ENCODE data around the gene GUCY2D.
"Not testable (repeated sequence)": the region's sequence is repeated elsewhere in the genome, so short reads cannot be mapped to it uniquely, and the experiment has no call there.

Gene GUCY2D

GRCh38 chr17:8001976-8002720 is at the start of gene GUCY2D:
TSS of gene GUCY2D (plus strand) at chr17:8002615. CDS start at chr17:8003048, 433 bp downstream.
- no peak for DNase-seq

- not testable (repeated sequence) for DNase-seq
Observed at GRCh38 chr17:7953266-7953665, 49.1 kb upstream of the GUCY2D start.

- no peak for DNase-seq
Observed at GRCh38 chr17:7955414-7956227, 46.8 kb upstream of the GUCY2D start.

GRCh38 chr17:7956228-7956965 is 46.0 kb upstream of the GUCY2D start:
- no peak for DNase-seq

GRCh38 chr17:7959503-7960253 is 42.7 kb upstream of the GUCY2D start:
- DNase-seq = no peak

- DNase-seq = no peak
Observed at GRCh38 chr17:7961421-7961820, 41.0 kb upstream of the GUCY2D start.

- DNase-seq = no peak
Observed at GRCh38 chr17:7967751-7968150, 34.7 kb upstream of the GUCY2D start.

- no peak for DNase-seq
Observed at GRCh38 chr17:7969433-7969832, 33.0 kb upstream of the GUCY2D start.

- no peak for DNase-seq
Observed at GRCh38 chr17:7971651-7972050, 30.8 kb upstream of the GUCY2D start.

- DNase-seq = no peak
Observed at GRCh38 chr17:7972131-7972785, 30.2 kb upstream of the GUCY2D start.

- DNase-seq = no peak
Observed at GRCh38 chr17:7974638-7975131, 27.7 kb upstream of the GUCY2D start.

GRCh38 chr17:7977039-7977438 is 25.4 kb upstream of the GUCY2D start:
- DNase-seq = no peak

GRCh38 chr17:7977805-7978204 is 24.6 kb upstream of the GUCY2D start:
- DNase-seq = no peak

- no peak for DNase-seq
Observed at GRCh38 chr17:7982173-7982572, 20.2 kb upstream of the GUCY2D start.

GRCh38 chr17:7982666-7983065 is 19.7 kb upstream of the GUCY2D start:
- no peak for DNase-seq

- DNase-seq = no peak
Observed at GRCh38 chr17:7984904-7985303, 17.5 kb upstream of the GUCY2D start.

- no peak for DNase-seq
Observed at GRCh38 chr17:7987112-7987893, 15.1 kb upstream of the GUCY2D start.

- DNase-seq = peak; percentile 74
Observed at GRCh38 chr17:7988750-7989178, 13.7 kb upstream of the GUCY2D start.

- peak; percentile 77 for DNase-seq
Observed at GRCh38 chr17:7989781-7990655, 12.4 kb upstream of the GUCY2D start.

- no peak for DNase-seq
Observed at GRCh38 chr17:7992516-7992915, 9.9 kb upstream of the GUCY2D start.
